Peyer's patch (tissue), 4 donors: Measurements from ENCODE around the gene GALNT12.

Experiments
- CTCF ChIP-seq, 6 experiments: fragments of 450-650 bp in 4 of 6; fragments of 200-600 bp in 2 of 6; sonication (generic) in 1 of 6; IDR thresholded peaks; one replicate each; pipeline ENCODE4 v1.5.1; 2017 to 2019; ENCODE audit warnings: antibody characterized with exemption in 6 of 6, mild to moderate bottlenecking in 3 of 6, moderate library complexity in 1 of 6
- POLR2A ChIP-seq, 2 donors: fragments of 450-650 bp; IDR thresholded peaks; one replicate each; pipeline ENCODE4 v1.5.1; 2017; ENCODE audit warnings: antibody characterized with exemption in 2 of 2, mild to moderate bottlenecking in 2 of 2, moderate library complexity in 2 of 2

- TF ChIP-seq POLR2A (IDR thresholded peaks at IDR 0.05) (no peak), CTCF (IDR thresholded peaks at IDR 0.05) (no peak)
These were observed 61.7 kb downstream of the GALNT12 start for GRCh38 chr9:98869078-98869745.
